ENCODE data around the gene SLC13A4.
"Not testable (repeated sequence)": the region's sequence is repeated elsewhere in the genome, so short reads cannot be mapped to it uniquely, and the experiment has no call there.

SLC13A4 gene

DNA sequence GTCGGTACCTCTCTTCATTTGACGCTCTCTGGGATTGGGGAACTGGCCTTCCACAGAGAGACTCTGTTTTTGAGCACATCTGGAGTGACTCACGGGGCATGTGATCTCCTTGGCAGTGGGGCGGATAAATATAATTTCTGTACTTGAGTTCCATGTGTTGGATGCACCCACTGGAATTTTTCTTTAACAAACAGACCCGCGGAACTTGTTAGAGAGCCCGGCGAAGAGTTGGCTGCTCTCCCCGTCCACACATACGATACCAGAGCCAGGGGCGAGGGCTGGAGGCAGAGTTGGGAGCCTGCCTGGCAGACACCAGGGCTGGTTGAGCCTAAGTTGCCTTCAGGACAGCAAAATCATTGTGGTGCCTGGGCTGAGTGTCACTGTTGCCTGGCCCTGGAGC, 20.8 kb upstream of the SLC13A4 start, which contains the start of gene FAM180A:
FAM180A (minus strand) TSS at position 44 of the 400 bp plus-strand sequence. CDS start 233 bp downstream, outside the sequence.
- no peak for DNase-seq

DNA sequence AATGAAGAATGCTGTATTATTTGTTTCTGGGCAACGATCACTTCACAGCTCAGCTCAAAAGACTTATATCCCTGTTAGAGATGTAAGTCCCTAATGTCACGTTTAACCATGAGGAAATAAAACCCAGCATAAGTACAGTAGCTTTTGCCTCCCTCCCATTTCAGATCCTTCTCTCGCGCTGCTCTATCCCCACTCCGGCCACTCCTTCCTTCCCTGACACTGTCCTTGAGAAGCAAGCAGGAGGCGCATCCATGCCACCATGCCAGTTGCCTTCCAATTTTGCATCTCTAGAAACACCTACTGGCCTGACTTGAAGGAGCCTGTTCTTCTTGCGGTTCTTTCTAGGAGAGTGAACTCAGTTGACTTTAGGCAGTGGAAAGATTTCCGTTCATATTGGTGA, 19.4 kb upstream of the SLC13A4 start:
- no peak for DNase-seq

DNA sequence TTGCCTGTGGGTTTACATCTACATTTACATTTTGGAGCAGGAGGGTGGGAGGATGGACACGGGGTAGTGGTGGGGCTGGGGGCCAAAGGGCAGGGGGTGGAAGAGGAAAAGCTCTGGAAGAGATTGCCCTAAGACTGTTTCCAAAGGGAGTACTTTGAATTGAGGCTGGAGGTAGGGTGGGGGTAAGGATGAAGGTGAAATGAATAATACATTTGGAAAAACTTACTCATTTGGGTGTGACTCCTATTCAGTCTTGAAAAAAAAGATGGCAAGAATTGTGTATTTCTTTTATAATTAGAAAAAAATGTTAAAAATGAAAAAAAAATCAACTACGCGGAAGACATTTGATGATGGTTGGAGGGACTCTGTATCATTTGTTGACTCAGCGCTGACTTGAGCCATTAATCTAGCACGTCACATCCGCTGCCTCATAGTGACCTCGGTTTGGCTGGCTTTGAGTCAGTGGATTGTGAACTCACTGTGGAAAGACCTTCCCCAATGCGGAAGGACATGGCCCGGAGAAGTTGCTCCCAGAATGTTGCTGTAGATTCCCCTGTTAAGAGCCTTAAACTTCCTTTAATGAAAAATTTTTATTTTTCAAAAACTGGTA, 17.8 kb upstream of the SLC13A4 start:
- DNase-seq = no peak

DNA sequence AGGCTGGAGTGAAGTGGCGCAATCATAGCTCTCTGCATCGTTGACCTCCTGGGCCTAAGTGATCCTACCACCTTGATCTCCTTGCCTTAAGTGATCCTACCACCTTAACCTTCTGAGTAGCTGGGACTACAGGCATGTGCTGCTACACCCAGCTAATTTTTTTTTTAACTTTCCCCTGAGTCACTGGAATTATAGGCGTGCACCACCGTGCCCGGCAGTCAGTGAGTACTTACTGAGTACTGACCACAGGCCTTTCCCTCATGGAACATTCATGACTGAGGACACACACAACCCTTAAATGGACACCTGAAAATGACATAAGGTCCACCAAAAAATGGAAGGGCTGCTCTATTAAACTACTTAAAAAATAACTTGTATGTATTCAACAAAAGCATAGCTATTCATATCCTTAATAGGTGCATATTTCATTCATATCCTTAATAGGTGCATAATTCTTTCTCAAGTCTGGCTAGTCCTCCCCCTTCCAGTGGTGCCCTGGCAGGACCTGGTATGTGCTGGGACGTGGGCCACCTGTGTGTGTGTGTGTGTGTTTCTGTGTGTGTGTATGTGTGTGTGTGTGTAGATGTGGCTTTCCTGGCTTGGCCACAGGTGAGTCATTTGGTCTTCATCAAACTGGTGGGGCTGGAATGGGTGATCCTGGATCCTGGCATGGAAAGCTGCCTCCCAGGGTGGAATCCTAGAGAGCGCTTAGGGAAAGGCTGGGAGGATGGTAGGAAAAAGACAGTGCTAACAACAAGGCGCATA, 17.1 kb upstream of the SLC13A4 start:
- no peak for DNase-seq

DNA sequence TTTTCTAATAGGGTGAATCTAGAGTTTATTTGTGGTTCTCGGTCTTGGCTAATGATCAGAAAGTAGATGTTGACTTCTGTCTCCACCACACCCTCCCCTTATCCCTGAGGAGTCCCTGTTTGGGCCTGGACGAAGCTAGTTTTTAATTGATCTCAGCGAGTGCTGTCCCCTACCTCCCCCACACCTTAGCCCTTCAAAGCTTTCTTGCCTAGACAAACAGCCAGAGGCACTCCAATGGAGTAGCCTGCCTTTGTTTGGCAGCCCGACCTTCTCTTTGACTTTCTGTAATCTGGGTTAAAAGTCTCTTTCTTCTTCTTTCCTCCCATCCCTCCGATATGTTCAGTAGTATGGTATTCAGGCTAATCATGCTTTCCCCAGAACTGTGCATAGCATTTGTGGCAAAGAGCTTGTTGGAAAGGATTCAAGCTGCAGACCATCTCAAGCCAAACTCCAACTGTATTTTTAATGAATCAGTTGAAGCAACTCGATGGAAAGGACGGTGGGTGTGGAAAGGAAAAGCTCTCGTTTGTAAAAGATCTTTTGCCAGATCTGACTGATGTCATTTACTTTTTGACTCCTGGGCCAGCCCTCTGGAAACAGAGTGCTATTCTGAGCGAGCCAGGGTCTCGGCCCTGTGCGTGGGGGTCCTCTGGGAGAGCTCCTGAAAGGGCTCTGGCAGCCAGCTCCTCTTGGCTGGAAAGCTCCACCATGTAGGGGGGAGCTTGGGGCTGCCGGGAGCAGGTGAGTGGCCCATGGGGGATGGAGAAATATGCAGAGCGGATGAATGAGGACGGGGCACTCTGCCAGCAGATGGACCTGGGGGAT, 16.1 kb upstream of the SLC13A4 start:
- no peak for DNase-seq

DNA sequence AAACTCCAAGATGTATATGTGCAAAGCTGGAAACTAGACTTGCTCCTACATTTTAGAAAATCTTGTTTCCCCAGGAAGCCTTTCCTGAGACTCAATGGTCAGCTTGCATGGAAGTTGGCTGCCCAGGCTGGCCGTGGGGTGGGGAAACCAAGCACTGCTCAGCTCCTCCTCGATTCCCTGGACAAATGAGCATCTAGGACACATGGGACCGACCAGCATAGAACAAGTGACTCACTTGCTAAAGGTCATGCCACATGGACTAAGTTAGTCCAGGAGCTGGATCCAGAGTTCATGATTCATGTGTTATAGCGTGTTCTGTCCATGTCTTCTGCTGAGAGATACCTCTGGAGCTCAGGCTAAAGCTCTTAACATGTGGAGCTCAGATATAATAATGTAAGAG, 14.4 kb upstream of the SLC13A4 start:
- DNase-seq = no peak

DNA sequence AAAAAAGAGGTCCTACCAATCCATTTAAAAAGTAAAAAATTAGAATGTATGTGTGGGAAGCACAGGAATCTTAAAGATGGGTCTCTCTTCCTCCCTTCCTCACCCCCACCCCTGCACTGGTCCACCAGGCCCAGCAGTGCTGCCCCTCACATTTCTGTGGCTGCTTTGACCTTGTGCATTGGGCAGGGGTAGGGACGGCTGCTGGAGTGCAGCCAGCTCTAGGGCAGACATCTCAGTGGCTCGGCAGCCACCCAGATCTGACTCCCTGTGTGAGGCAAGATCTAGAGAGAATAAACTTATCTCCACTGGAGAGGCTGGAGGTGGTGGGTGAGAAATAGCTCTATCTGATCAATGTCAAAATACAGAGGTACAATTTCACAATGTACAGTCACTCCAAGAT, 13.9 kb upstream of the SLC13A4 start:
- no peak for DNase-seq

DNA sequence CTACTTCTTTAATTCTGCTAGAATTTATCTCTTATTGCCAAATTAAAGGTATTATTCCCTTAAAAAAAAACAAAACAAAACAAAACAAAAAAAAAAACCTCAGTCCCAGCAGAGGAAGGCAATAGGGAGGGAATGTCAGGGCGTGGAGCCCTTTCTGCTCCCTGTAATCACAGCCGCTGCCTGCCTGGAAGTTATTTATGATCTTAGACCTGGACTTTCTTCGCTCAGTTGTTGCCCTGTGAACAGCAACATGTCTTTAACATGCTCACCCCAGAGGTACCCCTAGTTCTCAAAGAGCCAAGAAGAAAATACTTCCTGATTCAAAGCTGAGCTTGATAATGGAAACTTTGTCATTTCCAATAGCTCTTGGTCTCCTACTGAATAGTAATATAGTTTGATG, 12.9 kb upstream of the SLC13A4 start:
- DNase-seq = no peak

DNA sequence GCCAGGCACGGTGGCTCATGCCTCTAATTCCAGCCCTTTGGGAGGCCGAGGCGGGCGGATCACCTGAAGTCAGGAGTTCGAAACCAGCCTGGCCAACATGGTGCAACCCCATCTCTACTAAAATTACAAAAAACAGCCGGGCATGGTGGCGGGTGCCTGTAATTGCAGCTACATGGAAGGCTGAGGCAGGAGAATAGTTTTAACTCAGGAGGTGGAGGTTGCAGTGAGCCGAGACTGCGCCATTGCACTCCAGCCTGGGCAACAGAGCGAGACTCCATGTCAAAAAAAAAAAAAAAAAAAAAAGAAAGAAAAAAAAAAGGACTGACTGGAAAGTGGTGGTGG, 9.3 kb upstream of the SLC13A4 start:
- DNase-seq = not testable (repeated sequence)

DNA sequence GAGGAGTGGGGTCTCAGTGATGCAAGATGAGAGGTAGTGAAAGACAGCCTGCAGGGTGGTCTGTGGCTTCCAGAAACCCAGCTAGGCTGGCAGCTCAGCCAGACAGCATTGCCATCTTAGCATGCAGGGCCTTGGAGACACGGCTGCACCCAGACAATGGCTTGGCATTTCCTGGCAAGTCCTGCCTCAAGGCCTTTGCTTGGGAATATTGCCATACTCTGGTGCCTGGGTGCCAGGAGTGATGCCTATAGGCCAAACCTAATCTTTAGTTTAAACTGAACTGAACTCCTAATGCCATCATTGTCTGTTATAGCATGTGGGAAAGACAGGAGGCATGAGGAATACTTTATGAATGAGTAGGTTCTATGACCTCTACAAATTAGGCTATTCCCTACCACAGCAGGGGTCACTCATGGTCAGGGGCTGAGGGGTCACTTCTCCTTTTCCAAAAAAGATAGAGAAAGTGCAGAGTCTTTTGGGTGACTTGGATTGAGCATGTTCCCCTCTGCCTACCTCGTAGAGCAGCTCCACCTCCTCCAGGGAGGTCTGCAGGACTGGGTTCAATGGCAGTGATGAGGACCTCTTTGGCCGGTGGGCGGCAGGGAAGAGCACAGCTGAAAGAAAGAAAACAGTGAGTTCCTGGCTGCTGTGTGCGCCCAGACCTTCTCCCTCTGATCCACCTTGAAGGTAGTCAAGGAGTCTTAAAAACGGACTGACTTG, 8.8 kb upstream of the SLC13A4 start:
- no peak for DNase-seq

DNA sequence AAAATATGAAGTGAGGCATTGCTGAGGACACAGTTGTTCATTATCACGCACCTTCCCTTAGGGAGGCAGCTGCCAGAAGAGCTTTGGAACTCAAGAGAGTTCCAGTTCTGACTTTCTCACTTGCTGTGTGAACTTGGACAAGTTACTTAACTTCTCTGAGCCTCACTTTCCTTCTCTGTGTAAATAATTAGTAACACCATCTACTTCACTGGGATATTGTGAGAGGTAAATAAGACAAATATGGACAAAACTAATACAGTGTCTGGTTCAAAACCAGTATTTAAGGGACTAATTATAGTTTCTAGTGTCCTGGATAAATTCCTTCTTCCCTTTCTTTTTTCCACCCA, 6.3 kb upstream of the SLC13A4 start:
- no peak for DNase-seq

DNA sequence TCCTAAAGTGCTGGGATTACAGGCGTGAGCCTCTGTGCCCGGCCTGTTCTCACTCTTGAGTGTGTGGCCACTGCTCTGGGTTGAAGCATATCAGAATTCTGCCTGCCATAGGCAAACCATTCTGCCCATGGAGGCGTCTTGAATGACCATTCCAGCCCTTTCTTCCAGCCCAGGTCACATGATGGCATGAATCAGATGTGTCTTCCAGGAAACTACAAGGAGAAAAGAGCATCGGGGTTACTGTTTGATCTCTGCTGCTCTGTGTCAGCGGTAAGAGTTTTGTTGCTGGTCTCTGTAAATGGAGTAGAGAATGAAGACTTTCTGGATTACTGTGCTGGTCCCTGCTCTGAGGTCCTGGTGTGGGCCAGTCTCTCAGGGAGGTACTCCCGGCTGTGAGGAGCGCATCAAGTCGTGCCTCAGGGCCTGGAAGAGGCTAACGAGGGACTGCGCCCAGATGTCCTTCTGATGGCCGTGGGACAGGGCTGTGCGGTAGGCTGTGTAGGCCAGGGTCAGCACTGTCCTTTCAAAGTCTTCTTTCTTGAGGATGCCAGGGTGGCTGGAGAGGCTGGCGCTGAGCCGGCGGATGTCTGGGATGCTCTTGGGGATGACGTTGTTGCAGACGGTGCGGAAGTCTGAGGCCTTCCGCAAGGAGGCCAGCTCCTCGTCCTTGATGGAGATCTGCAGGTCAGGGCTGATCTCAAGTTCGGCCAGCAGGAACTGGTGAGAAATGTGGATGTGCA, 5.8 kb upstream of the SLC13A4 start:
- no peak for DNase-seq

DNA sequence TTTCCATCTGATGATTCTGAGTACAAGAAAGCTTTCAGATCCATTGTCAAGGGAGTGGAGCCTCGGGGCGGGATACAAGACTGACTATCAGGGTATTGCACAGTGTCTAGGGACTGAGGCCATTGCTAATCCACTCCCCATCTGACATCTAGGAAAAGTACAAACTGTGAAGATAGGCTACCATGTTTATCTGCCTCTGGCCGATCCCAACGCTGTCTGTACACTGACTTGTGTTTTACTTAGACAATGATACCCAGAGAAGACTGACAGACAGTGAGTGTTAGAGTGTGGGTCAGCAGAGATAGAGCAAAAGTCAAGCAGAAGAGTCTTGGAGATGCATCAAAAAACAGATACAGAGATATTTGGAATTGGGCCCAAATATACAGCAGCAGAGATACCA, 3.1 kb upstream of the SLC13A4 start:
- DNase-seq = no peak

DNA sequence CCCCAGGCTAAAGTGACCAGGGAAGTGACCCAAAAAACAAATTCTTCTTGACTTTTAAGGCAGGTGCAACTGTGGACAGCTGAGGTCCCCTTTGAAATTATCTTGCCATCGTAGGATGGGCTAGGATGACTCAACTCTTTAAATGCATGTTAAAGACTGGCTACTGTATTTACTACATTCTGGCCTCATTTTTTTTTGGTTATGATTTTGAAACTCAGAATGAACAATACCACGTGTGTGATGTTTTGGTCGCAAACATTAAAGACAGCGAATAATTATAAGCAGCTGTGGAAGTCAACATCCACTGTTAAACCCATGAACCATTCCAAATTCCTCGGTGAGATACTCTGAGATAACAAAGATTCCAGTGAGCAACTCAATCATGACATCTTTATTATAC, 1.2 kb upstream of the SLC13A4 start:
- no peak for DNase-seq

DNA sequence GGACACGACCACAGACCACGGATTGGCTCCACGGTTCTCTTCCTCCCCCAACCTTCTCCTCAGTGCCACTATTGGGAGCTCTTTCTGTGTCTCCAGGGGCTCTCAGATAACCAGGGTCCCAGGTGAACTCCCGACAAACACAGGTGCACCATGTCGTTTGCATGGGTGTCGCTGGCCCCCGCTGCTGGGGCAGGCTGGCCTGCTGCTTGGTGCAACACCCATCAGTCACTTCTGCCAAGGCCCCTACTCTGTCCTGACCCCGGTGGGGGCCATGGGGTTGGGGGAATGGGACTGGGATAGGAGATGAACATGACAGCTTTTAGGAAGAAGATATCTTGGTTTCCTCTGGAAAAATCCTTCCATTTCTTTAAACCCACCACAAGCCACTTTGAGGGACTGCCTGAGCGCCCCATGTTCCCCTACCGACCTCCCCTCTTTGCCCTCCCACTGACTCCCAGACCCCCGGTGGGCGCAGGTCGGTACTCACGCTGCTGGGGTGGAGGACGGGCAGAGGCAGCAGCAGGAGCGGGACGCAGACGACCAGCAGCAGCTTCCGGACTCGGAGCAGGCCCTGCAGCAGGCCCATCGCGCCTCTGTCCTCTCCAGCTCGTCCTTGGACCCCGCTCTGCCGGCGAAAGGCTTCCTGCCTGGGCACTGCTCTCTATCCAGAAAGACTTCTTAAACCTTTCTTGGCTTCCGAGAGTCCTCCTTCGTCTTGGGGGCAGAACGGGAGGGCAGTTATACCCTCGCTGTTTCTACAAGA, 894 bp downstream of the SLC13A4 start:
- DNase-seq = no peak

DNA sequence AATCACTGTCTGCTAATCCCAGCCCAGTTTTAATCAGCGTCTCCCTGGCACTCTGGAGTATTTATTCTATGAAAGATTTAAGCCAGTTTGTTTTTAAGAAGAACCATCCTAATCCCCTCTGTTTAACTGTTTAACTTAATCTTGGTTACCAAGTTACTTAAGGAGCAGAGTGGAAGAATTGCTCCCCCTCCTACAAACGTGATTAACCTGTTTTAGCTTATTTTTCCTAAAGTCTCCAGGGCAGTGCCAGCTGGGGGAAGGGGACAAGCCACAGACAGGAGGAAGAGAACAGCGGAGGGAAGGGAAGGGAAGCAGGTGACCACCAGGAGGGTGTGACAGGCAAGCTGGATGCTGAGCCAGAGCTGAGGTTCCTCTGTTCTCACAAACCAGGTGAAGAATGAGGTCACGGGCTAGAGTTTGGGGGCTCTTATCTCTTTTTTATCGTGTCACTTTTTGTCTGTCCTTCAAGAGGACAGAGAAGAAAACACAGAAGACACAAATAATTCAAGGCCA, 1.7 kb downstream of the SLC13A4 start:
- no peak for DNase-seq

DNA sequence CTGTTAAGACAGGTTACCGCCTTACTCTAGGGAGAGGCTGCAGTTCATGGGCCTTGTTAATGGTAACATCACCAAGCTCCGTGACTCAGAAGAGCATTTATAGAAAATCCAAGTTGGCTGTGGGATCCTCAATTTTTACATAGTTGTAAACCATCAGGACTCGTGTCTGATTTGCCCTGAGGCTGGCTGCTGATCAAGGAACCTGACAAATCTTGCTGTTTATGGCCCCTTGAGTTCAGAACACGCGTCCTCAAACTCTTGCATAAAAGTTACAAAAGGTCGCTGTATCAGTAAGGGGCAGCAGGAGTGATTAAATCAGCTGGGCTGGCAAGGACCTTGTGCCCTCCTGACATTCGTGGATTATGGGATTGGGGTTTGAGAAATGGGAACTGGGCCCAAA, 4.6 kb downstream of the SLC13A4 start:
- no peak for DNase-seq

DNA sequence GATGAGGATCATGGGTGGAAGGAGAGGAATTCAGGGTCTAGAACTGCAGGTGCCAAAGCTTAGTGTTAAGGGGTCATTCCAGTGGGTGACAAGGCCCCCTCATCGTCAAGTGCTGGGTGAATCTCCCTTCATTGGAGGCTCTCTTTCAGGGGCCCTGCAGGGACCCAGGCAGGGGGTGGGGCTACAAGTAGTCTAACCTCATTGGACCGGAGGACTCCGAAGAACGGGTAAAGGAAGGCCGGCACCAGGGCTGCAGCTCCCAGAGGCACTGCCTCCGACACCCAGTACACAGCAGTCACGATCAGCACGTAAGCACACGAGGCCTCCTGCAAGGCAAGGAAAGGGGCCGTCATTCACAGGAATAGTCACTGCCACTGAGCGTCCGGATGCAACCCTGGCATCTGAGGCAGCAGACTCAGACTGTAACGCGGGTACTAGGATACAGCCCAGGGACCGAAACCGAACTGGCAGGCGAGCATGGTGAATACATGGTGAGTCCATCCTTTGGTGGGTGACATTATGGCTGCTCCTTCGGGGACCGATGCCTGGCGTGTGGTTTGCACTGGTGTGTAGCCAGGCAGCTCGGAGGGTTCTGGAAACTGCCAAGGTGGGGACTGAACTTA, 6.7 kb downstream of the SLC13A4 start:
- DNase-seq = no peak

DNA sequence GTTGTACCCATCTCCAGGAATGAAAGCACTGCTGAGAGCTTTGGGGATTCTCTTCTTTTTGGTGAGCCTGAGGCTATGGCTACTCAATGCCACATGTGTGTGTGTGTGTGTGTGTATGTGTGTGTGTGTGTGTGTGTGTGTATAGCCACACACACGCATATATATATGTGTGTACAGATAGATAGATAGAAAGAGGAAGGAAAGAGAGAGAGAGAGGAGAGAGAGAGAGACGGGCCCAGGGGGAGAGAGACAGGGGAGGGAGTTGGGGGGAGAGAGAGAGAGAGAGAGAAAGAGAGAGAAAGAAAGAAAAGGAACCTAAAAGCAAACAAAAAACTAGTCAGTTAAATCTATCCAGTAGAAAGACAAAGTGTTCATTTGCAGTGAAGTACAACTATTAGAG, 8.3 kb downstream of the SLC13A4 start:
- no peak for DNase-seq

DNA sequence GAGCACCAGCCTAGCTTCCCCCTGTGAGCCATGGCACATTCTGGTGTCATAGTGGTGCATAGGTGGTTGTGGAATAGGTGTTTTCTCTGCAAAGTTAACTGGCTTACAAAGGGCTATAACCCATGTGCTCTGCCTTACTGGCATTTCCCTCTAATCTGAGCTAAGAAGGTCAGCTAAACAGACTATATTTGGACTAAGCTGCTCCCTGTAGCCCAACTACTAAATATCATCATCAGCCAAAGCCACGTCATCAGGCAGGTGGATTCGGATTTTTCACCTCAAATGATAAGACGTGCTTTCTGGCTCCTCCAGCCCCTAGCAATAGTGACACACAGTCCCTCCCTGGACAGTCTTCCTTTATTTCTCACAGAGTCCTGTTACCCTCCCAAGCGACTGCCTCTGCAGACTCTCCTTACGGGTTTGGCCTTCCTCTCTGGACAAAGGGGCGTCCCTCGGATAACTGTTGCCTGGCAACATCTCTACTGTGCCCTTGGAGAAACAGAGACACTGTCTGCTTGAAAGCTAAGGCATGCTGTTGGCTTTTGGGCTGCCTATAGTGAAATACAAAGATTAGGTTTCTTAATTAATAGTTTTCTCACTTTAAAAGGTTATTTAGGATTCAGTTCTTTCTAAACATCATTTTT, 9.1 kb downstream of the SLC13A4 start:
- DNase-seq = no peak

DNA sequence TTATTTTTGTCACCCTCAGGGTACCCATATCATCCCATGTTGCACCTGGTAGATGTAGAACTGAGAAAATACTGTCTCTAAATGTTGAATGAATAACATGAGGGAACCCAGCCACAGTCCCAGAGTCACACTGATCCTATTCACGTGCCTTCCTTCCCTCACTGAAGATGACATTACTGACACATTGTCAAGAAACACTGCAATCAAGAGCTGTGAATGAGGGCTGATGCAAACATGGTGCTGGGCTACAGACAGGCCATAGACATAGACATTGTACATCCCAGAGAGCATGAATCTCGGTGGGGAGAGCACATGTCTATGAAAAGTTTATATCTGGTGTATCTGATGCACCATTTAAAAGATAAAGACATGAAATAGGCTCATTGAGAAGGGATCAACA, 9.8 kb downstream of the SLC13A4 start:
- no peak for DNase-seq

Data from T1000 (cell line).